HG03354 (cell line): ENCODE measurements around the gene ZDHHC11B.
"Not testable (repeated sequence)": the region's sequence is repeated elsewhere in the genome, so short reads cannot be mapped to it uniquely, and the experiment has no call there.

Experiments
- ATAC-seq: cut with Tn5 transposase; IDR thresholded peaks from one replicate; pipeline ENCODE4 v1.9.1; 2021; ENCODE audit warnings: mild to moderate bottlenecking; ENCODE audit not compliant: unreplicated experiment, poor library complexity, severe bottlenecking

ZDHHC11B gene, protein sequence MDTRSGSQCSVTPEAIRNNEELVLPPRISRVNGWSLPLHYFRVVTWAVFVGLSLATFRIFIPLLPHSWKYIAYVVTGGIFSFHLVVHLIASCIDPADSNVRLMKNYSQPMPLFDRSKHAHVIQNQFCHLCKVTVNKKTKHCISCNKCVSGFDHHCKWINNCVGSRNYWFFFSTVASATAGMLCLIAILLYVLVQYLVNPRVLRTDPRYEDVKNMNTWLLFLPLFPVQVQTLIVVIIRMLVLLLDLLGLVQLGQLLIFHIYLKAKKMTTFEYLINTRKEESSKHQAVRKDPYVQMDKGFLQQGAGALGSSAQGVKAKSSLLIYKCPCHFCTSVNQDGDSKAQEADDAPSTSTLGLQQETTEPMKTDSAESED

DNA sequence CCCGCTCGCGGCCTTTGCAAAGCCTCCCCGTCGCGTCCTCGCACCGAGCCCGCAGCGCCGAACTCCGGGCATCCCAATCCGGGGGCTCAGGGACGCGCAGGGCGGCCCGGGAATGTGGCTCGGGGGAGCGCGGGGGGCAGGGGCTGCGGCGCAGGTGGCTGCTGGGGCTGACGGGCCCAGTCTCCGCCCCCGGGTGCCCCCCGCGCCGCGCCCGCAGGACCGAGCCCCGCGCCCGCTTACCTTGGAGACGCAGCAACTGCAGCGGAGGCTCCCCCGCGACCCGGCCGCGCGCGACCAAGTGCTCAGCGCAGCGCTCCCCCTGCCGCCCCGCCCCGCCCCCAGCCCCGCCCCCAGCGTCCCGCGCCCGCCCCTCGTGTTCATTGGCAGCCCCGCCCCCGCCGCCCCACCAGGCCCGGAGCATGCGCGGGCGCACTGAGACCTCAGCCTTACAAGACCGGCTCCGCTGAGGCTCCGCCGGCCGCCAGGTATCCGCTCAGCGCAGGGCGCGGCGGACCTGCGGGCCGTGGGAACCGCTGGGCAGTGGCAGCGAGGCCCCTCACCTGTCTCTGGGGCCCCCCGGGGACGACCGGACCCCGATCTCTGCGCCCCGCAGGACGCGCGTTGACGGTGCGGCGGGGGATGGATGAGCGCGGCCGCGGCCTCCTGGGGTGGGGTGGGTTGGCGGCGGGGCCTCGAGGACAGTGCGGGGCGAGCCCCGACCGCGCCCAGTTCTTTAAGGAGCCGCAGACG lies at the start of gene ZDHHC11B:
Gene ZDHHC11B (minus strand): TSS at position 302 of the 750 bp plus-strand sequence. CDS start 17,810 bp downstream, outside the sequence.
- ATAC-seq = peak; percentile 77

- ATAC-seq = not testable (repeated sequence)
Measured at GRCh38 chr5:834013-834412, 49.5 kb upstream of the ZDHHC11B start.

DNA sequence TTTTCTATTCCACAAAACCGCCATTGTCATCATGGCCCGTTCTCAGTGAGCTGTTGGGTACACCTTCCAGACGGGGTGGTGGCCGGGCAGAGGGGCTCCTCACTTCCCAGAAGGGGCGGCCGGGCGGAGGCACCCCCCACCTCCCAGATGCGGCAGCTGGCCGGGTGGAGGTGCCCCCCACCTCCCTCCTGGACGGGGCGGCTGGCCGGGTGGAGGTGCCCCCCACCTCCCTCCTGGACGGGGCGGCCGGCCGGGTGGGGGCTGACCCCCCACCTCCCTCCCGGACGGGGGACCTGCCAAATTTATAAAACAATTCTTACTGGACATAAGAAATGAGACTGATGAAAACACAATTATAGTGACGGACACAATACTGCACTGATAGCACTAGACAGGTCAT lies 43.7 kb upstream of the ZDHHC11B start:
- not testable (repeated sequence) for ATAC-seq

- not testable (repeated sequence) for ATAC-seq
Measured at GRCh38 chr5:825544-825943, 41.0 kb upstream of the ZDHHC11B start.

GRCh38 chr5:821504-821903 lies 37.0 kb upstream of the ZDHHC11B start:
- ATAC-seq = no peak

GRCh38 chr5:820245-820644 lies 35.7 kb upstream of the ZDHHC11B start:
- no peak for ATAC-seq

DNA sequence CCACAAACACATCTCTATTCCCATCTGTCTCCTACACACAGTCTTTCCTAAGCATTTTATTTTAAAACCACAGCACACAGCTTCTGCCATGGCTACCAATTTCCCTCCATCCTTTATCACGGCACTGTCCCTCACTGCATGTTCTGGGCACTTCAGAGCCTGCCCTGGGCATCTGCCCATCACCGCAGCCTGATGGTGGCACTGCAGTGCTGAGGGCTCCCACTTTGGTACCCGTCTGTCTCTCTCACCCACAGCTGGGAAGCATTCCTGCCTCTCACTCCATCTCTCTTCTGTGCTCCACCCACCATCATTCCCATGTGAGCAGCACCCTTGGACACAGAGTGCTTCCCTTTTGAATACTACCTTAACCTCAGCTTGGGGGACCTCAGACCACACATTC lies 34.5 kb upstream of the ZDHHC11B start:
- no peak for ATAC-seq

DNA sequence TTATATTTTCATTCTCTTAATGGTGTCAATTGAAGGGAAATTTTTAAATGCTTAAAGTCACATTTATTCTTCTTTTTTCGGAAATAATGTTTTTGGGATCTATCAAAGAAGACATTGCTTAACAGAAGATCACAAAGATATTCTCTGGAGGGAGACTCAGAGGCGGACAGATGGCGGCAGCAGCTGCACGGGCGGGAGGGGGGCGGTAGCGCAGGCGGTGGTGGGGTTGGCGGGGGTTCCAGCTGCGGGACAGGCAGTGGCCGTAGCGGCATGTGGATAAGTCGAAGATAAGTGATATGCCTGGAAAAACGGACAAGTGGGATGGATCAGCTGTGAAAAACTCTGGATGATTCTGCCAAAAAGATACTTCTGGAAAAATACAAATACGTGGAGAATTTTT lies 31.6 kb upstream of the ZDHHC11B start:
- no peak for ATAC-seq

DNA sequence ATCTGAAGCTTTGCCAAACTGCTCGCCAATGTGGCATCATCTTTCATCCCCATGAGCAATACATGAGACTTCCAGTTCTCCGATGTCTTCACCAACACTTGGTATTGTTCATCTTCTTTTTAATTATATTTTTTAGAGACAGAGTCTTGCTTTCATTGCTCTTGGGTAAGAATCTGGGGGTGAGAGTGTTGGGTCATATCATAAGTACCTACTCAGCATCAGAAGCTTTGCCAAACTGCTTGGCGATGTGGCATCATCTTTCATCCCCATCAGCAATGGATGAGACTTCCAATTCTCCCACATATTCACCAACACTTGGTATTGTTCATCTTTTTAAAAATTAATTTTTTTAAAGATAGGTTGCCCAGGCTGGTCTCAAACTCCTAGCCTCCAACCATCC lies 30.9 kb upstream of the ZDHHC11B start:
- no peak for ATAC-seq

DNA sequence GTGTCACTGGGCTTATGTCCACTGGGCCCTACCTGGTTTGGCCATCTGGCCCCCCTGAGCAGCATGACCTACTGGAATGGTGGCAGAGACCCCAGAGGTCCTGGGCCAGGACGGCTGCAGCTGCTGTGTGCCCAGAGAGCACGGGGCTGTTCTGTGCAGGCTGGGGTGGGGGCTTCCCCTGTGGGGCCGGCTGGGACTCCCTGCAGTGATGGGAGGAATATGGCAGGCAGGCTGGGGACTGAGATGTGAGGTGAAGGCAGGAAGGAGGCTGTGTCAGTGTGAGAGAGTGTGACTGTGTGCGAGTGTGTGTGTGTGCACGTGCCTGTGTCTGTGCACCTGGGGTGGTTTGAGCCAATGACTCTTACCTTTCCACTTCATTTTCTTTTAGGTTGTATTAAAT lies 29.0 kb upstream of the ZDHHC11B start:
- not testable (repeated sequence) for ATAC-seq

DNA sequence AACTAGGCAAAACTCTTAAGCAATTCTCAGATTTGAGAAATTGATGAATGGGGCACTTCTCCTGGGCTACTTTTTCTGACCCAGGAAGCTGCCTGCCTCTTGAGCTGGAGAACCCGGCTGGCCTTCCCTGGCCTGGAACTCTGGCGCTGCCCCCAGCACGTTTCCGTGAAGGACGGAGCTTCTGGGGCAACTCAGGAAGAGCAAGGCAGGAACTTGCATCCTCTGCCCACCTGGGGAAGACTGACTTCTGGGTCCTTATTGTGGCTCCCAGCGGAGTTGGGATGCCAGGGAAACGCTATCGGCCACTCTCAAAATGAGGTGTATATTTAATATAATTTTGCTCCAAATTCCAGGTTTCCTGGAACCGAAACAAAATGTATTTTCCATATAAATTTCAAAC lies 26.9 kb upstream of the ZDHHC11B start:
- ATAC-seq = not testable (repeated sequence)

GRCh38 chr5:807719-808514 lies 23.4 kb upstream of the ZDHHC11B start:
- not testable (repeated sequence) for ATAC-seq

GRCh38 chr5:801472-801871 lies 16.9 kb upstream of the ZDHHC11B start:
- ATAC-seq = no peak

DNA sequence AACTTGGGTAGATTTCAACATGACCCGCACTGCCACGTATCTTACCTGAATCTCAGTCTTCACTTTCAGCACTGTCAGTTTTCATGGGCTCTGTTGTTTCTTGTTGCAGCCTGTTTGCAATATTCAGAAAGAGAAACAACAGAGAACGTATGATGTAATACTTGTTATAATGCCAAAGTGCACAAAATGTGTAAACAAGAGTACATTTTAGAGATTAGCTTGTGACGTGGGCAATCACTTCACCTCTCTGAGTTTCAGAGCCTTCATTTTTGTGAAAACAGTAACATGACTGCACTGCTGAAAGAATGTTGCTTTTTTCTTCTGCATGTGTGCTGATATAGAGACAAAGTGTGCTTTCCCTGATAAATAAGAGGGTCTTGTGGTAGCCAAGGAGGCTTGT lies 16.5 kb upstream of the ZDHHC11B start:
- ATAC-seq = not testable (repeated sequence)

GRCh38 chr5:798505-799138 lies 14.1 kb upstream of the ZDHHC11B start:
- ATAC-seq = not testable (repeated sequence)

GRCh38 chr5:797986-798385 lies 13.5 kb upstream of the ZDHHC11B start:
- not testable (repeated sequence) for ATAC-seq

GRCh38 chr5:795873-796272 lies 11.3 kb upstream of the ZDHHC11B start:
- ATAC-seq = not testable (repeated sequence)

DNA sequence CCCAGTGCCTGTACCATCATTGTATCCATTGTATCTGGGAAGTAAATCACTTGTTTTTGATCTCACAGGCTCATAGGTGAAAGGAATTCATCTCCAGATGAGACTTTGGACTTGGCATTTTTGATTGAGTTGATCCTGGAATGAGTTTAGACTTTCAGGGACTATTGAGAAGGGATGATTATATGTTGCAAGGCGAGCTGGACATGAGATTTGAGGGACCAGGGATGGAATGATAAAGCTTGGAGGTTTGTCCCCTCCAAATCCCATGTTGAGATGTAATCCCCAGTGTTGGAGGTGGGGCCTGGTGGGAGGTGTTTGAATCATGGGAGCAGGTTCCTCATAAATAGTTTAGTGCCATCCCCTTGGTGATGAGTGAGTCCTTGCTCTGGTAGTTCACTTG lies 10.4 kb upstream of the ZDHHC11B start:
- ATAC-seq = not testable (repeated sequence)

GRCh38 chr5:788703-789102 lies 4.2 kb upstream of the ZDHHC11B start:
- ATAC-seq = not testable (repeated sequence)

DNA sequence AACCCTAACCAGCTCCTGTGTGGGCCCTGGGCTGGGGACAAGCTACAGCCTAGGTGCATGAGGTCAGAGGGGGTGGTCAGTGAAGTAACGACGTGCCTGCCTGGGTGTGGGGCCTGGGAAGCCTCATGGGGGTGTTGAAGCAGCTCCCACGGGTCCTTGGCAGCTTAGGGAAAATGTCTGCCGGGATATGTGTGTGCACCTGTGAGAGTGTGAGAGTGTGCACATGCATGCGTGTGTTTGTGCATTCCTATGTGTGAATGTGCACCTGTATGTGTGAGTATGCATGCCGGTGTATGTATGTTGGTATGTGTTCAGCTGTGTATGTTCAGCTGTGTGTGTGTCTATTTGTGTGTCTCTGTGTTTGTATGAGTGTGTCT lies 3.3 kb upstream of the ZDHHC11B start:
- ATAC-seq = not testable (repeated sequence)
